IMR-90 (cell line): ENCODE data around the gene GRID1. TPM values are rescaled to one million over a fixed set of nuclear protein-coding genes. Genes with fewer than 3 reads are reported as not detected.

ENCODE experiments used
- ATAC-seq: fragments of 200-7000 bp; cut with Tn5 transposase; 2 replicates; pipeline ENCODE4 v1.9.1; 2020; ENCODE audit warnings: low read depth, mild to moderate bottlenecking, moderate library complexity
- BruUV-seq: library from RNA; stranded (reverse); fragments of 400-500 nt; replicated peaks from 2 replicates; lab custom pipeline; 2021; lab: Mats Ljungman, UMichigan
- CTCF ChIA-PET: fragments of 300-600 bp; formaldehyde crosslinking; extraction: SDS; loops from one replicate; lab custom pipeline; 2021; ENCODE audit warnings: antibody characterized with exemption; lab: Yijun Ruan, JAX
- POLR2A ChIA-PET: fragments of 300-600 bp; sonication (Branson Sonifier 250); formaldehyde crosslinking; loops from one replicate; lab custom pipeline; 2022; ENCODE audit warnings: antibody characterized with exemption; ENCODE audit not compliant: unreplicated experiment; lab: Charles Lee
- DNase-seq: peaks from one replicate; pipeline ENCODE4 v3.0.0; 2013
- H2AFZ ChIP-seq: replicated peaks from 2 replicates; pipeline ENCODE3; 2013; ENCODE audit warnings: low read length, mild to moderate bottlenecking; ENCODE audit not compliant: poor library complexity
- H2AK5ac ChIP-seq: 2 replicates; pipeline ENCODE4 v1.6.1; 2013; ENCODE audit warnings: low read depth, low read length, inconsistent platforms
- H2AK9ac ChIP-seq: replicated peaks from 2 replicates; pipeline ENCODE3; 2013; ENCODE audit warnings: mild to moderate bottlenecking, low read depth, low read length, moderate library complexity; ENCODE audit not compliant: poor library complexity
- H2BK120ac ChIP-seq: 2 replicates; pipeline ENCODE4 v1.6.1; 2013; ENCODE audit warnings: low read depth, low read length, inconsistent platforms
- H2BK15ac ChIP-seq: 3 replicates; pipeline ENCODE4 v1.6.1; 2013; ENCODE audit warnings: low read depth, low read length, inconsistent platforms
- H2BK20ac ChIP-seq: 2 replicates; pipeline ENCODE4 v1.6.1; 2013; ENCODE audit warnings: low read depth, mild to moderate bottlenecking, inconsistent platforms, low read length, moderate library complexity
- H2BK5ac ChIP-seq: 2 replicates; pipeline ENCODE4 v1.6.1; 2013; ENCODE audit warnings: mild to moderate bottlenecking, low read depth, low read length, inconsistent platforms; ENCODE audit not compliant: poor library complexity, severe bottlenecking
- H3K14ac ChIP-seq: replicated peaks from 2 replicates; pipeline ENCODE4 v1.6.1; 2013; ENCODE audit warnings: low read depth, low read length, inconsistent platforms
- H3K18ac ChIP-seq: 2 replicates; pipeline ENCODE4 v1.6.1; 2013; ENCODE audit warnings: low read depth, low read length, control low read depth
- H3K23ac ChIP-seq: 2 replicates; pipeline ENCODE4 v1.6.1; 2013; ENCODE audit warnings: low read depth, low read length, inconsistent platforms
- H3K27ac ChIP-seq: 2 replicates; pipeline ENCODE4 v1.5.1; 2013; ENCODE audit warnings: mild to moderate bottlenecking, control low read depth, low read length; ENCODE audit not compliant: insufficient read depth
- H3K27me3 ChIP-seq: 2 replicates; pipeline ENCODE4 v1.6.1; 2013; ENCODE audit warnings: low read length; ENCODE audit not compliant: control insufficient read depth, insufficient read depth
- H3K36me3 ChIP-seq: 2 replicates; pipeline ENCODE4 v1.6.1; 2013; ENCODE audit warnings: low read length, mixed read lengths; ENCODE audit not compliant: control insufficient read depth, insufficient read depth
- H3K4ac ChIP-seq: 2 replicates; pipeline ENCODE4 v1.6.1; 2013; ENCODE audit warnings: low read depth, low read length, inconsistent platforms
- H3K4me1 ChIP-seq: 2 replicates; pipeline ENCODE4 v1.6.1; 2013; ENCODE audit warnings: low read length, mixed read lengths; ENCODE audit not compliant: control insufficient read depth, insufficient read depth
- H3K4me2 ChIP-seq: 2 replicates; pipeline ENCODE4 v1.6.1; 2013; ENCODE audit warnings: low read depth, mild to moderate bottlenecking, control low read depth, low read length, moderate library complexity
- H3K4me3 ChIP-seq: 2 replicates; pipeline ENCODE4 v1.5.1; 2013; ENCODE audit warnings: low read depth, mild to moderate bottlenecking, control low read depth, low read length, moderate library complexity; ENCODE audit not compliant: insufficient read depth
- H3K56ac ChIP-seq: 2 replicates; pipeline ENCODE4 v1.6.1; 2013; ENCODE audit warnings: low read length, inconsistent platforms; ENCODE audit not compliant: insufficient read depth; ENCODE audit errors: extremely low read depth
- H3K79me1 ChIP-seq, 2 experiments: 2 replicates each; pipeline ENCODE4 v1.6.1; 2013; ENCODE audit warnings: low read length in 2 of 2, inconsistent platforms in 1 of 2, low read depth in 1 of 2
- H3K9ac ChIP-seq: 2 replicates; pipeline ENCODE4 v1.6.1; 2013; ENCODE audit warnings: low read depth, low read length, control low read depth
- H3K9me1 ChIP-seq: 2 replicates; pipeline ENCODE4 v1.6.1; 2013; ENCODE audit warnings: low read length, inconsistent platforms; ENCODE audit not compliant: insufficient read depth
- H3K9me3 ChIP-seq: 2 replicates; pipeline ENCODE4 v1.6.1; 2013; ENCODE audit warnings: low read length; ENCODE audit not compliant: control insufficient read depth, insufficient read depth
- H4K20me1 ChIP-seq: 2 replicates; pipeline ENCODE4 v1.6.1; 2013; ENCODE audit warnings: low read length, inconsistent platforms; ENCODE audit not compliant: insufficient read depth
- H4K5ac ChIP-seq: 2 replicates; pipeline ENCODE4 v1.6.1; 2013; ENCODE audit warnings: mild to moderate bottlenecking, low read depth, low read length, control low read depth
- H4K8ac ChIP-seq, 2 experiments: 2 replicates each; pipeline ENCODE4 v1.6.1; 2013; ENCODE audit warnings: low read depth in 2 of 2, low read length in 2 of 2, control low read depth in 1 of 2, inconsistent platforms in 1 of 2
- H4K91ac ChIP-seq: 2 replicates; pipeline ENCODE4 v1.6.1; 2013; ENCODE audit warnings: low read depth, low read length, inconsistent platforms; ENCODE audit not compliant: insufficient read depth
- MAZ ChIP-seq: IDR thresholded peaks from 2 replicates; pipeline ENCODE4 v1.6.1; 2012; ENCODE audit warnings: low read depth, mild to moderate bottlenecking, low read length, improper control_type of control experiment, moderate library complexity, borderline replicate concordance
- MXI1 ChIP-seq: IDR thresholded peaks from 2 replicates; pipeline ENCODE4 v1.6.1; 2012; ENCODE audit warnings: low read depth, mild to moderate bottlenecking, low read length, moderate library complexity, borderline replicate concordance
- RCOR1 ChIP-seq: IDR thresholded peaks from 2 replicates; pipeline ENCODE4 v1.6.1; 2012; ENCODE audit warnings: mild to moderate bottlenecking, low read length, improper control_type of control experiment; ENCODE audit not compliant: insufficient replicate concordance
- WGBS, 2 experiments: methylation state at CpG; one replicate each; pipeline versions ENCODE4 v1.1.5 to v1.1.7; 2013; ENCODE audit warnings: missing lambda C conversion rate in 2 of 2; ENCODE audit not compliant: insufficient read length in 1 of 2; ENCODE audit errors: extremely low coverage in 2 of 2; 5-methylcytosine and 5-hydroxymethylcytosine counted together
- dilution Hi-C: fragments of 300-500 bp; cut with HindIII; formaldehyde crosslinking; loops from one replicate; pipeline ENCODE4 v1.14.3; 2018; ENCODE audit warnings: low sequenced_read_pairs; ENCODE audit not compliant: unreplicated experiment
- in situ Hi-C: fragments of 300-500 bp; cut with MboI; formaldehyde crosslinking; loops from 3 replicates; pipeline ENCODE4 v1.14.3; 2019; ENCODE audit warnings: low sequenced_read_pairs, inconsistent platforms, mixed read lengths
- intact Hi-C: fragments of 100-400 bp; cut with micrococcal nuclease; formaldehyde crosslinking; loops from 2 replicates; pipeline ENCODE4 v1.10.0; 2022
- polyA plus RNA-seq, 3 experiments: library from polyadenylated mRNA; depleted of rRNA; stranded (reverse); fragments of >200 nt; gene quantifications; 2 replicates each; pipeline ENCODE4 v1.2.3, GENCODE V29; 2012; ENCODE audit warnings: low replicate concordance in 1 of 3
- total RNA-seq: library from RNA; depleted of rRNA; stranded (reverse); fragments of >200 nt; gene quantifications from 2 replicates; pipeline ENCODE4 v1.2.3, GENCODE V29; 2012

GRID1 gene
- total and polyA plus RNA-seq, 2 of the 4 experiments (the other 2 are of a cell fraction): not detected

DNA sequence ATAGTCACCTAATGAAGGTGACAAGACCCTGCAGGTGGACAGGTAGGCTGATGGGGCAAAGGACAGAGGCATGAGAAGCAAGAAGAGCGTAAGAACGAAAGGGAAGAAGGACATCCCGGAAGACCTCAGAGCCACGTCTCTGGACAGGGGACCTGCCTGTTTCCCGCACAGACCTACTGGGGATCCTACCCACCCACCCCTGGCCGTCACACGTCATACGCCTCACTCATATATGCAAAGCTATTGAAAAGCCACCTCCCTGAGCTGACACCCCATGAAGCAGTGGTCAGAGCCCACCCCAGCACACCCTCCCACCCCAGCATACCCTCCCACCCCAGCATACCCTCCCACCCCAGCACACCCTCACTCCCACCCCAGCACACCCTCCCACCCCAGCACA lies 140.6 kb downstream of the GRID1 start:
- Histone ChIP-seq H4K91ac (no peak overlapping the region), H3K14ac (no peak overlapping the region), H4K8ac (no peak overlapping the region), H3K9me3 (no peaks in the 10 kb centered on the region), H3K36me3 (no peaks in the 10 kb centered on the region), H2BK15ac (no peak overlapping the region), H3K23ac (no peak overlapping the region), H3K4me1 (no peaks in the 10 kb centered on the region), H3K79me1 (no peaks in the 10 kb centered on the region), H3K27ac (no peak overlapping the region), H2AK5ac (no peak overlapping the region), H3K56ac (no peak overlapping the region), H3K18ac (no peak overlapping the region), H2AFZ (no peak overlapping the region), H4K5ac (no peak overlapping the region), H3K9me1 (no peaks in the 10 kb centered on the region), H3K4ac (no peak overlapping the region), H2BK120ac (no peak overlapping the region), H2BK20ac (no peak overlapping the region), H3K9ac (no peak overlapping the region), H4K20me1 (no peaks in the 10 kb centered on the region), H3K4me3 (no peak overlapping the region), H2AK9ac (no peak overlapping the region), H3K27me3 (no peaks in the 10 kb centered on the region), H3K4me2 (no peak overlapping the region), H2BK5ac (no peak overlapping the region)
- CTCF ChIA-PET: no interaction called here
- dilution Hi-C loops: no loop called here
- 72% methylated on average over 2 of the region's 8 CpGs; no CpG with 5 or more reads in 1 of the 2 experiments for WGBS, 2 experiments
- in situ Hi-C loops: no loop called here
- POLR2A ChIA-PET: no interaction called here
- ATAC-seq (no peak), DNase-seq (no peak)
- BruUV-seq: no TSS peak
- TF ChIP-seq RCOR1 (no peak), MAZ (no peak), MXI1 (no peak)
- intact Hi-C loops: no loop called here
